Neural crest cell (in vitro differentiated cells): Measurements from ENCODE around the gene SIRT7. TPM values are rescaled to one million over a fixed set of nuclear protein-coding genes. Genes with fewer than 3 reads are reported as not detected.

Source experiments
- DNase-seq: peaks from one replicate; pipeline ENCODE4 v3.0.0; 2021; ENCODE audit warnings: low read depth, mixed read lengths, low spot score
- H3K27ac Mint-ChIP-seq: one replicate; pipeline ENCODE4 v1.8.0; 2021; ENCODE audit warnings: mild to moderate bottlenecking, mixed read lengths; ENCODE audit not compliant: unreplicated experiment
- H3K27me3 Mint-ChIP-seq: 2 replicates; pipeline ENCODE4 v1.8.0; 2021; ENCODE audit warnings: low read depth, mild to moderate bottlenecking, mixed read lengths
- H3K36me3 Mint-ChIP-seq: 2 replicates; pipeline ENCODE4 v1.8.0; 2021; ENCODE audit warnings: low read depth, mild to moderate bottlenecking, mixed read lengths
- H3K4me1 Mint-ChIP-seq: 2 replicates; pipeline ENCODE4 v1.8.0; 2021; ENCODE audit warnings: mixed read lengths
- H3K4me3 Mint-ChIP-seq: one replicate; pipeline ENCODE4 v1.8.0; 2021; ENCODE audit warnings: mild to moderate bottlenecking, mixed read lengths
- H3K9me3 Mint-ChIP-seq: 2 replicates; pipeline ENCODE4 v1.8.0; 2021; ENCODE audit warnings: mixed read lengths
- total RNA-seq: library from RNA; stranded (reverse); gene quantifications from 2 replicates; pipeline ENCODE4 v1.2.1, GENCODE V29; 2021
- TF ChIP-seq, protein P1 (sequence below): fragments of 200-600 bp; sonication (generic); conservative IDR thresholded peaks from 2 replicates; pipeline ENCODE4 v1.5.0; 2021; ENCODE audit warnings: antibody characterized with exemption, mild to moderate bottlenecking

SIRT7 gene
- total RNA-seq, 1 donor from 2014 or later = 26.2 TPM

DNA sequence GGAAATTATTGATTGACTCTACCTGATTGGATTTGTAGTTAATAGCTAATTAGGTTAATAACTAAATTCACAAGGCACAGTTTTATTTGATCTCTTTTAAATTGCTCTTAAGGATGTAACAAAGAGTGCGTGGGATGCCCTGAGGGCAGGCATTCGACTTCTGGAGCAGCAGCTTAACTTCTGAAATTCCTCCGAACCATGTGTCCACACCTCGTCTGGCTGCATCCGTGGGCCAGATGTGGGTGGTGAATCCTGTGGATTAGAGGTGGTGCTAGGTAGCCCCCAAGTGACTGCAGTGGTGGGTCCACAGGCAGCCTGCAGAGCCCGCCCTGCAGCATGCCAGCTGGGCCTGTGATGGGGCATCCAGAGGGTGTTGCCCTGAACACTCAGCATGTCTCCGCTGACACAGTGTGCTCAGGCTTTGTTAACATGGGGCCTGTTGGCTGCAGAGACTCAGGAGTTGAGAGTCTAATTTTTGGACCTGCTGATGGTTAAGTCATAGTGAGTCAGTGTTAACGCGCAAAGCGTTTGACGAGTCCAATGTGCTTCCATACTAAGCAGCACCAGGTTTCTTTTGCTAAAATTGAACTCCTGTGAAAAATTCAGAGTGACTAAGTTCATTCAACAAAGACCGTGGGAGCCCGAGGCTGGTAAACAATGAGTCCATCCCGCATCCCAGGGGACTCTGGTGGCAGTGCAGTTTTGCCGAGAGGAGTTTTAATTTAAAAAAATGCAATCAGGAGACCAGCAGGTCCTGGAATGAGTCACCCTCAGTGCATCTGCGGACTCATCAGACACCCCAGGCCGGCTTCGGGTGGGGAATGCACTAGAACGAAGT, 19.7 kb downstream of the SIRT7 start:
- DNase-seq = no peak
- Mint-ChIP-seq H3K27me3 (peaks cover 10% of the 10 kb centered on the region), H3K4me3 (peak overlapping the region; percentile 27), H3K27ac (no peak overlapping the region), H3K36me3 (peaks cover 3% of the 10 kb centered on the region), H3K4me1 (peaks cover 15% of the 10 kb centered on the region), H3K9me3 (no peaks in the 10 kb centered on the region)
- TF ChIP-seq, protein P1, sequence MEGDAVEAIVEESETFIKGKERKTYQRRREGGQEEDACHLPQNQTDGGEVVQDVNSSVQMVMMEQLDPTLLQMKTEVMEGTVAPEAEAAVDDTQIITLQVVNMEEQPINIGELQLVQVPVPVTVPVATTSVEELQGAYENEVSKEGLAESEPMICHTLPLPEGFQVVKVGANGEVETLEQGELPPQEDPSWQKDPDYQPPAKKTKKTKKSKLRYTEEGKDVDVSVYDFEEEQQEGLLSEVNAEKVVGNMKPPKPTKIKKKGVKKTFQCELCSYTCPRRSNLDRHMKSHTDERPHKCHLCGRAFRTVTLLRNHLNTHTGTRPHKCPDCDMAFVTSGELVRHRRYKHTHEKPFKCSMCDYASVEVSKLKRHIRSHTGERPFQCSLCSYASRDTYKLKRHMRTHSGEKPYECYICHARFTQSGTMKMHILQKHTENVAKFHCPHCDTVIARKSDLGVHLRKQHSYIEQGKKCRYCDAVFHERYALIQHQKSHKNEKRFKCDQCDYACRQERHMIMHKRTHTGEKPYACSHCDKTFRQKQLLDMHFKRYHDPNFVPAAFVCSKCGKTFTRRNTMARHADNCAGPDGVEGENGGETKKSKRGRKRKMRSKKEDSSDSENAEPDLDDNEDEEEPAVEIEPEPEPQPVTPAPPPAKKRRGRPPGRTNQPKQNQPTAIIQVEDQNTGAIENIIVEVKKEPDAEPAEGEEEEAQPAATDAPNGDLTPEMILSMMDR = no peak

DNA sequence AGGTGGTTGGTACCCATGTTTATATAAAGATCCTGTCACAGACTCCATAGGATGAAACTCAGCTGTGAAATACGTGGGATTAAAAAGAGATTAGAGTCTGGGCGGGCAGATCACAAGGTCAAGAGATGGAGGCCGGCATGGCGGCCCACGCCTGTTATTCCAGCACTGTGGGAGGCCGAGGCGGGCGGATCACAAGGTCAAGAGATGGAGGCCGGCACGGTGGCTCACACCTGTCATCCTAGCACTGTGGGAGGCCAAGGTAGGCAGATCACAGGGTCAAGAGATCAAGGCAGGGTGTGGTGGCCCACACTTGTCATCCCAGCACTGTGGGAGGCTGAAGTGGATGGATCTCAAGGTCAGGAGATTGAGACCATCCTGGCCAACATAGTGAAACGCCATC, 22.6 kb downstream of the SIRT7 start:
- TF ChIP-seq, protein P1 = no peak
- no peak for DNase-seq
- H3K27ac Mint-ChIP-seq = no peak overlapping the region
- H3K4me3 Mint-ChIP-seq = peak overlapping the region; percentile 44
- peaks cover 5% of the 10 kb centered on the region for H3K36me3 Mint-ChIP-seq
- H3K4me1 Mint-ChIP-seq = peaks cover 9% of the 10 kb centered on the region
- peaks cover 2% of the 10 kb centered on the region for H3K27me3 Mint-ChIP-seq
- no peaks in the 10 kb centered on the region for H3K9me3 Mint-ChIP-seq

DNA sequence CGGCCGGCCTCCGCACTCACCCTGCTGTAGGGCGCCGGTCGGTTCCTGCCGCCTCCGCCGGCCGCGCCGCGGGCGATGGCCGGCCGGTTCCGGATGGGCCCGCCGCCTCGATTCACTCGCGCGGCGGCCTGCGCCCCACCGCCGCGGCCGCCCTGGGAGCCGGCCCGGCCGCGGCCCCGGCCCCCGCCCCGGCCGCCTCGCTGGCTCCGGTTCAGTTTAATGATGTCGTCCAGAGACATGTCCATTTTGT, 26.7 kb downstream of the SIRT7 start:
- no peak for DNase-seq
- H3K27me3 Mint-ChIP-seq = no peaks in the 10 kb centered on the region
- H3K4me3 Mint-ChIP-seq = peak overlapping the region; percentile 93
- peak overlapping the region; percentile 98 for H3K27ac Mint-ChIP-seq
- TF ChIP-seq, protein P1 = no peak
- H3K36me3 Mint-ChIP-seq = peaks cover 17% of the 10 kb centered on the region
- H3K9me3 Mint-ChIP-seq = no peaks in the 10 kb centered on the region
- H3K4me1 Mint-ChIP-seq = peaks cover 7% of the 10 kb centered on the region

DNA sequence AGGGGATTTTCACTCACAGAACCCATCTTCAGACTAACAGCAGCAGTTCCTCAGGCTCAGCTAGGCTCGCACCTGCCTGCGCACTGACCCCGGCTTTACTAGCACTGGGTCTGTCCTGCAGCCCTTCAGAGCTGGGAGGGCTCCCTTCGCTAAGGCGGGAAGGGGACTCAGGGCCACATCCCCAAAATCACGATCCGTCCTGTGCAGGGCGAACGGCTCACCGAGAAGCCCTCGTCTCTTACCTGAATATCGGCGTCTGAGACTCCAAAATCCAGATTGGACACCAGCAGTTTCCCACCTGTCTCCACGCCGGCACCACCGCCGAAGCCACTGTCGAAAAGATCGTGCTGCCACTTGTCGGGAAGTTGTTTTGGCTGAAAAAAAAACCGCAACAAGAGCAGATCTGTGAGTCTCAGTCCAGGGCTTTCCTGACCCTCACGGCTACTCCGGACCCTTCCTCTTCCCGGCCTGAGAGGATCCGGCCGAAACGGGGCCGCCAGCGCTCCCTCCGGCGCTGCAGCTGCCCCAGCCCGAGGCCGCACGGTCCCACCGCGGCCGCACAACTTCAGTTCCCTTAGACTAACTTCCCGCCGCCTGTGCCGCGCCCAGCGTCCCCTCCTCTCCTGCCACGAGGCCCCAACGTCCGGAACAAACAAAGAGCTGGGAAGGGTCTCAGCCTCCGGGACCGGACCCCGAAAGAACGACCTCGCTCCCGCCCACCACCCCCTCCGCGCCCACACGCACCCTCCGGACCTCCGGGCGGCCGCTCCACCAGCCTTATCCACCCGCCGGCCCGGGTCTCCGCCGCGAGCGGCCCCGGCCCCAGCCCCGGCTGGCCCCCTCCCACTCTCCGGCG, 27.3 kb downstream of the SIRT7 start:
- Mint-ChIP-seq H3K4me3 (peak overlapping the region; percentile 88), H3K27me3 (no peaks in the 10 kb centered on the region), H3K27ac (peak overlapping the region; percentile 97), H3K9me3 (no peaks in the 10 kb centered on the region), H3K36me3 (peaks cover 19% of the 10 kb centered on the region), H3K4me1 (peaks cover 7% of the 10 kb centered on the region)
- TF ChIP-seq, protein P1 = no peak
- no peak for DNase-seq

DNA sequence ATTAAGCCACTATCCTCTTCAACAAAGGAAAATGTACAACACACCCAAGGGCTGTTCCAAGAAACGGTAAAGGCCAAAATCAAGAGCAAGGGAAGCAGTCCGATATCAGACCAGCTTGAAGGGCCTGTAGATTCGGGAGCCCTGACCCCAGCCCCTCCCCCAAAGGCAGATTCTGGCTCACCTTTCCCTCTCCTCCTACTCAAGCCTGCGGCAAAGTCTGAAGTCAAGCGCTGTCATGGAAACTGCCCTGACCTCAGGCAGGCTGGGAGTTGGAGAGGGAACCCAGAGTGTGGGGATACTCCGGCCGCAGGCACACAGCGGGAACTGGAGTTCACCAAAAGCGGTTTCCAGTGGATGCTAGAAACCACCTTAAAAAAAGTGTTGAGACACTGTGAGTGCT, 28.4 kb downstream of the SIRT7 start:
- no peak overlapping the region for H3K27ac Mint-ChIP-seq
- no peak for DNase-seq
- peaks cover 7% of the 10 kb centered on the region for H3K4me1 Mint-ChIP-seq
- H3K9me3 Mint-ChIP-seq = no peaks in the 10 kb centered on the region
- TF ChIP-seq, protein P1 = no peak
- H3K4me3 Mint-ChIP-seq = peak overlapping the region; percentile 88
- H3K36me3 Mint-ChIP-seq = peaks cover 21% of the 10 kb centered on the region
- no peaks in the 10 kb centered on the region for H3K27me3 Mint-ChIP-seq
